HG03432 (cell line): ENCODE measurements around the gene FUT2.

Source experiments
- ATAC-seq: cut with Tn5 transposase; IDR thresholded peaks from one replicate; pipeline ENCODE4 v1.9.1; 2021; ENCODE audit warnings: mild to moderate bottlenecking, moderate library complexity; ENCODE audit not compliant: unreplicated experiment

FUT2 gene

DNA sequence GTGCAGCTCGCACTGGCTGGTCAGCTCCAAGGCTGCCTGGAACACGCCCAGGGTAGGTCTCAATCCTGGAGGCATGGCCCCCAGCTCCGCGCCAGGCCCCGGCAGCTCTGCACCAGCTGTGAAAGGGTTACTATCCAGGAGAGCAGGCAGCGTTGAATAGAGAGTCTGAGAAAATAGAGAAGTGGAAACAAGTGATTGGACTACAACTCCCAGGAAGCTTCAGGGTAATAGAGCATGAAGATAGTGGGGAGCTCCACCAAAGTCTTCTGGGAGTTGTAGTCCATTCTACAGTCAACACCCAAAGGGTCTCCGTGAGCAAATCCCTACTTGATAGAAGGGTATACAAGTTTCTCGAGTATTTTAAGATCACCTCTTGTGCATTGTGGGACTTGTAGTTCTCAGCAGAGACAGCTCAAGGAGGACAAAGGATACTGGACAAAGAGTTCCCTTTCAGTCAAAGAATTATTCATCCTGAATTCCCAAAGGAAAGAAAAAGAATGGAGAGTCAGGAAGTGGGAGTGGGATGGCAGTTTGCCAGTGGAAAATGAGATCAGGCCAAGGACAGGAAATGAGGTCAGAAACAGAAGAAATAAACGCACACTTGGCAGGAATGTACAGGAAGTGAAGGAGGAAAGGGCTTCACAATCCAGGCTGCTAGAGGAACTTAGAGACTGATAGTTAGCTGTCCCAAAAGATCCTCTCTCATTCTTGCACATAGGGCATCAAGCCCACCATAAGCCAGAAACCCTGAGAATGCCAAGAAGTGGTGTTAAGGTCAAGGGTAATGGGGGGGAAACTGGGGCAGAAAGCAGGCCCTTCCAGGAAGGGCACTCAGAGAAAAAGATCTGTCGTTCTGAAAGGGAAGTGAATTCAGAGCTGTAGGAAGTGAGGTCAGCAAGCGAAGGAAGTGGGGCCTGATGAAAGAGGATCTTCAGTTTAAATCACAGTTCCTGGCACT is 29.3 kb downstream of the FUT2 start:
- no peak for ATAC-seq

DNA sequence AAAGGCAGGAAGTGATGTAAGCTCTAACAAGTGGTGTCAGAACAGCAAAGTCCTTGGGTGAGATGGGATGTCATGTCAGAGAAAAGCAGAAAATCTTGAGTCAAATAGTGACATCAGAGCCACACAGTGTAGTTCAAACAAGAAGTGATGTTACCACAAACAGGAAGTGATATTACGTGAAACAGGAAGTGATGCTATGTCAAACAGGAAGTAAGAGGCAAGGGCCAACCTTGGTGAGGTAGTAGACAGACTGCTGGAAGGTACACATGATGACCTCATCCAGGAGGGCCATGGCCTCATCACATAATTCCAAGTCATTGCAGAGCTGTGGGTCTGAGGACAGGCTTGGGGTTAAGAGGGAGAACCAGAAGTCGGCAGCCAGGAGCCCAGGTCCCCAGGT is 30.8 kb downstream of the FUT2 start:
- no peak for ATAC-seq

DNA sequence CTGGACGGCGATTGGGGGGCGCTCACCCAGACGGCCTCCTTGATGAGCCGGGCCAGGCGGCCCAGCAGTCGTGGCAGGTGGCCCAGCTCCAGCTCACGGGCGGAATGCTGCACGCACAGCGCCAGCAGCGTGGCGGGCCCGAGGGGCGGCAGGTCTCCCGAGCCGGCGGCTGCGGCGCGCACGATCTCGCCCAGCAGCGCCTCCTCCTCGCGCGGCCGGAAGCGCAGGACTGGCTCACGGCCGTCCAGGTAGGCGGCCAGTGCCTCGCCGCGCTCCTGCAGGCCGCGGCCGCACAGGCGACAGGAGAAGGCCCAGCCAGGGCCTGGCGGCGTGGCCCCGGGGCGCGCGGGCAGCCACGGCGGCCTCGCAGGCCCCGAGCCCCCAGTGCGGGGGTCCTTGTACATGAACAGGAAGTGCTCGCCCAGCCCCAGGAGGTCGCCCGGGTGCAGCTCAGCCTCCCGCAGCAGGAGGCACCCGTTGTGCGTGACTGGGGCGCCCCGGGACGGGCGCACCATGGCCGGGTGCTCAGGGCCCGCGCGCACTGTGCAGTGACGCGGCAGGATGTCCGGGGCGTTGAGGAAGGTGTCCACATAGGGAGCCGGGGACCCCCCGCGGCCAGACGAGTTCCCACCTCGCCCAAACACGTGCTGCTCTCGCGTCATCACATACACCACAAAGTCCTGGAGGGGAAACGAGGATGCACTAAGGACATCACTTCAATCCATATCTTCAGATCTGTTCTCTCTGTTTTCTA is 33.3 kb downstream of the FUT2 start:
- ATAC-seq: no peak

DNA sequence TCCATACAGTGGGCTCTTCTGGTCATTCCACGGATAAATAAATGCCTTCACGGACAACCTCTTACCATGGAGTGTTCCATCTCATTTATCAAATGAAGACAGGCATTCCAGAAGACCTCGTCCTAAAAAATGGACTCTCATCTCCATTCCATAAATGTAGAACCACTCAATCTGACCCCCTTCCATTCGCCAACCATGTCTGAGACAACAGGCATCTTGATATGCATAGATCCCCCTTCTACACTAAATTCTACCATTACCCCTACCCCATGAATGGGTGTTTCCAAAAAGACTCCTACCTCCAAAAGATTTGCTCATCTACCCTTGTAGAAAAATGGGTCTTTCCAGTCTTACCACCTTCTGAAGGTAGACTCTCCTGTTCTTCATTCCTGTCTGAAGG is 35.7 kb downstream of the FUT2 start:
- no peak for ATAC-seq

DNA sequence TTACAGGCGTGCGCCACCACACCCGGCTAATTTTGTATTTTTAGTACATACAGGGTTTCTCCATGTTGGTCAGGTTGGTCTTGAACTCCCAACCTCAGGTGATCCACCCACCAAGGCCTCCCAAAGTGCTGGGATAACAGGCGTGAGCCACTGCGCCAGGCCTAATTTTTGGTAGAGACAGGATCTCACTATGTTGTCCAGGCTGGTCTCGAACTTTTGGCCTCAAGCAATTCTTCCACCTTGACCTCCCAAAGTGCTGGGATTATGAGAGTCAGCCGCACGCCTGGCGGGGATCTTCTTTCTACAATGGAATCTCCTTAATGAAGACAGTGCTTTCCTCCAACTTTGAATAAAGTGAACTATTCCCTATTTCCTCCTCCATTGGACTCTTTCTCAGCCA is 38.9 kb downstream of the FUT2 start:
- ATAC-seq: no peak

DNA sequence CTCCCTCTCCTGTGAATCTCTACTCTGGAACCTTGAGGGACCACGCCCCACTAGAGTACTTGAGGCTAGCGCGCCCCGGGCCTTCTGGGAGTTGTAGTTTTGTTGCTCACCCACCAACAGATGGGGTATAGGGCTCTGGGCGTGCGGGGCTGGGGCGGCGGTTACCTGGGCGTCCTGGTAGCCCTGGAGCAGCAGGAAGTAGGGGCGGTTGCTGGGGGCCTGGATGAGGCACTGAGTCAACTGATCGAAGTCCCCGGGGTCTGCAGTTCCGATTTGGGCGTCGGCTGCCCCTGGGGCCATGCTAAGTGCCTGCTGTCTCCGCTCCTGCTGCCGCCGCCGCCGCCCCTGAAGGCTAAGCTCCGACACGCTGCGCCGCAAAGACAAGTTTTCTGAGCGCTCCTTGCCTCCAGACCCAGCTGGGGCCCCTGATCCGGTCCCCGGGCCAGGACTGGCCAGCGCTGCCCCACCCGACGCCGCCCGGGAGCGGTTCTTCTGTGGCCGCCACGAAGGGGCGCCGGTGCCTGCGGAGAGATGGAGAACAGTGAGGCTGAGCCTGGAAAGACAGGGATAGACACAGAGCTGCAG is 39.4 kb downstream of the FUT2 start:
- no peak for ATAC-seq

DNA sequence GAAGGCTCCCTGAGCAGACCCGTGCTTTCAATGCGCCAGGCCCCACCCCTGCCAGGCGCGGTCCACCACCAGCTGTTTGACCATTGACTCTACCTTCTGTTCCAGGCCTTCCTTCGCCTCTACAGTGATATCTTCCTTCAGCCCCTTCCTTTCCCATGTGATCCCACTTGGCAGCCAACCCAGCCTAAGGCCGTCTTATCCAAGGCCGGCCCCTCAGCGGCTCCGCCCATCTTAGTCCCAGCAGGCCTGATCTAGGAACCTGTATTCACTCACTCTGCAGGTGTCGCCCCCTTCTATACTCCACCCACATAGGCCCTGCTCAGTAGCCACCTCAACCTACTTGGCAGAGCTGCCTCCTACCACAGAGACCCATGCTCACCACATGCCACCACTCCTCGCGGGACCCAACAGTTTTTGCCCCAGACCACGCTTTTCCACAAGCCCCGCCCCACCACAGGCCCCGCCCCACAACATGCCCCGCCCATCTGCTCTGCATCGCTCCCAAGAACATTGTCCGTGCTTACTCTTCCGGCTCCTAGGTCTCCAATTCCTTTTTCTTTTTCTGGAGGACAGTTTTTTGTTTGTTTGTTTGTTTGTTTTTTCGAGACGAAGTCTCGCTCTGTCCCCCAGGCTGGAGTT is 41.7 kb downstream of the FUT2 start:
- ATAC-seq: no peak

DNA sequence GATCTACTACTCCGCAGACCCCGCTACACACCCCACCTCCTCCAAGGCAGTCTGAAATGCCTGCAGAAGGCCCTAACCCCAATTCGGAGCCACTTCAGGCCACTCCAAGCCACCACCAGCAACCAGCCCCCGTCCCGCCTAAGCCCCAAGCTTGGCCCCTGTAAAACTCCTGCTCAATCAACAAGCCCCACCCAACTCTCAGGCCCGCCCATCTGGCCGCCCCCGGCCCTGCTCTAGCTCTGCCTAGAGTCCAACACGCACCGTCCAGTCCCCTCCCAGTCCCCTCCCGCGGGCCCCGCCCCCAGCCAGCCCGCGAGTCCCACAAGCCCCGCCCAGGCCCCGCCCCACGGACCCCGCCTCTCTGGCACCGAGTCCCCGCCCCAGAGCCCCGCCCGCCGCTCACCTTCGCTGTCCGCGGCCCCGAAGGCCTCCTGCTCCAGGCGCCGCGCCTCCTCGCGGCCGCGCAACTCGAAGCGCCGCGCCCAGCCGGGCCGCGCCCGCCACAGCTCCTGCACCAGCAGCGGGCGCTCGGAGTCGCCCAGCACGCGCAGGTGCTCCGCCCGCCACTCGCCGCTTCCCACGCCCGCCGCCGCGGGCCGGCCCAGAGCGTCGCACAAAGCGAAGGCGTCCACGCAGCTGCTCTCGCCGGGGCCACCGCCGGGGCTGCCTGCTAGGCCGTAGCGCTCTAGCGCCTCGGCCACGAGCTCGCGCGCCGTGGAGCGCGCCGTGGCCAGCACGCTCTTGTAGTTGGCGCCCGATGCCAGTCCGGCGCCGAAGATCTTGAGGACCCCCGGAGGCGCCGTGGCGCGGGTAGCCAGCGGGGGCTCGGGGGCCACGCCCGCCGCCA is 43.0 kb downstream of the FUT2 start:
- ATAC-seq: peak; percentile 86

DNA sequence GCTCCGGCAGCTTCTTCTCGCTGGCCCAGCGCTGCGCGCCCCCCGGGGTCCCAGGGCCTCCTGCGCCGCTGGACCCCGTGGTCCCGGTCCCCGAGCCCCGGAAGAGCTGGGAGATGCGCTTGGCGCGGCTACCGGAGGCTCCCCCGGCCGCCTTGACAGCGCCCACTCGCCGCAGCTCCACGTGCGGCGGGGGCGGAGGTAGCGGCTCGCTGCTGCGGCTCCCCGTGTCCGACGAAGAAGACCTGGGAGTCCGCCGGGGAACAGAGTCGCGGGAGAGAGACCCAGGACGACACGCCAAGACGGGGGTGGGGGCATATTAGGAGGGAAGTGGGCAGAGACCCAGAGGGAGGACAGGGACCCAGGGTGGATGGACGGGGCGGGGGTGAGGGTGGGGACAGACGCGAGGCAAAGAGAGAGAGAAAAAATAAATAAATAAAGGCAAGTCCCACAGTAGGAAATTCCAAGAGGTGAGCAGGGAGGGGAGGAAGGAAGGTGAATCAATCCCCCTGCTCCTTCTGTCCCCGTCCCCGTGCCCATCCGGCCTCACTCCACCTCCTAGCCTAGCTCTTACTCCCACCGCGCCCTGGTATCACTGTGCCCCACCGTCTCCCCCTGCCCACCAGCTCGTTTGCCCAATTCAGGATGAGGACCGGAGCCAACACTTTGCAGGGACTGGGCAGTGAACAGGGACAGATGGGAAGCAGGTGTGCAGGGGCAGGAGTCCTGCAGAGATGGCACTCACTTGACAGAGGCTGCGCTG is 43.8 kb downstream of the FUT2 start:
- no peak for ATAC-seq

DNA sequence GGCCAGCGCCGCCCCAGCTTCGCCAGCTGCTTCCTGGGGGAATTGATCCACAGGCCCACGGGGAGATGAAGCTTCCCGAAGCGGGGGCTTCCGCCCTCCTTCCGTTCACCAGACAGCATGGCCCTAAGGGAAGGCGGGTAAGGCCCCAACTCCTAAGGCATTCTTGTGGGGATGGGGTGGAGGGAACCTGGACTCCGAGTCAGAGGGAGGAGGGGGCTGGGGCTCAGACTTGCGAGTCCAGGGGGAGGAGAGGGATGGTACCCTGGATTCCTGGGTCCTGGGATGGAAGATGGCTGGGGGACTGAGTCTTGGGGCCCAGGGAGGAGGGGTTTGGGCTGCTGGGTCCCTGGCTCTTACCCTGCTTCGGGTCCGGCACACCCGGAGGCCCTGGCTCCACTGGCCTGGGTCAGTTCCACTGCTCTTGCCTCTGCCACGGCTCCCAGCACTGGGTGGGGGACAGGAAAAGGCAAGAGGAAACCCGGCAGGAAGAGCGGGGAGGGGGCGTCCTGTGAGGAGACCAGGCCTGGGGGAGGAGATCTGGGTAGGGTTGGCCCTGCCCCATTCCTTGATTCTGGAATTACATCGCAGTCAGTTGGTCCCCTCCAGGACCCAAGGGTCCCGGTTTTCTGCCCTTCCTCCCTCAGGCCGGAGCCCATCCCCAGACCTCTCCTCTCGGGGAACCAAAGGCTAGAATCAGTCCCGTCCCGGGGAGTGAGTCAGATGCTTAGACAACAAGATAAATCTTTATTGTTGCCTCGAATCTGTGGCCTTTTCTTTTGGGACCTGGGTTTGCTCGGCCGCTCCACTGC is 44.6 kb downstream of the FUT2 start, which contains the start of gene RASIP1:
Gene RASIP1, minus strand, starts transcription at position 447 of the 809 bp plus-strand sequence. Its CDS starts 328 bp downstream, at position 119.
- no peak for ATAC-seq

DNA sequence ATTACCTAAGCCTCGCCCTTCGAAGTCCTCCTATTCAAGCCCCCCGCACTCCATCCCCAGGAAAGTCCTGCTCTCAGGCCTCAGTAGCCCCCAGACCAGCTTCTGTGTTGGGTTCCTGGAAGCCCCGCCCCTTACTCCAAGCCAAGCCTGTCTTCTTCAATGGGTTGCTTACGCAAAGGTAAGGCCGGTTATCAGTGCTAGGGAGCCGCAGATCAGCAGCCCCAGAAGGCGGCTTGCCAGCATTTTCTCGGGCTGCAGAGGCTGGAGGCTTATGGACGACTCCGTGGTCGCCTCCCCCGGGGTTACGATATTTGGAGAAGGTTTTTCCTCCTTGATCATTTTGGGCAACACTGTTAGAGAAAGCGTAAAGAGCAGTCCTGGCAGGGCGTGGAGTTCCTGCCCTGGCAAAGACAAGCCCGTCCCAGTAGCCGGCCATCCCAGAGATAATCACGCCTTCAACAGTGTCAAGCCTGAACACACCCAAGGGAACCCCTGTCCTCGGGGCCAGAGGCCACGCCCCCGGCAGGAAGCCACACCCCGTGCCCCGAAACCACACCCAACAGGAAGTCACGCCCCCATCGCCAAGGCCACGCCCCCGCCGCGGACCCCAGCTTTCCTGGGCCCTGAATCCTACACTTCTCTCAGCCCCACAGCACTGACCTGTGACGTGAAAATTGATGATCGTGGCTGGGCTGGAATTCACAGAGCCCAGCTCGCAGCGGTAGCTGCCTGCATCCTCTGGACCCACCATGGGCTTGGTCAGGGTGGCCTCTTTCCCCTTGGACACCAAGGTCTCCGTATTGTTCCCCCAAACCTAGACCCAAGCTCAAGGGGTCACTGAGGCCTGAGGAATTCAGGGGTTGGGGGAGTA is 45.6 kb downstream of the FUT2 start:
- ATAC-seq: no peak

DNA sequence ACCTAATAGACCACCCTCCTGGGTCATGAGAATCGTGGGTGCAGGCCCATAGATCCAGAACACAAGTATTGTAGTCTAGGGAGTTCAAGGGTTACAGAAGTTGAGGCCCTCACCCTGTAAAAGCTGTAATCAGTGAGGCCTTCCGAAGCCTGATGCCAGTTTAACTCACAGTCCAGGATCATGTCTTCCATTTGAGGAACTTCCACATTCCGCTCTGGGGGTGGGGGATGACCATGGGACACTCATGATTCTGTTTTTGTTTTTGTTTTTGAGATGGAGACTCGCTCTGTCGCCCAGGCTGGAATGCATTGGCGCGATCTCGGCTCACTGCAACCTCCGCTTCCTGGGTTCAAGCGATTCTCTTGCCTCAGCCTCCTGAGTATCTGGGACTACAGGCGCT is 46.3 kb downstream of the FUT2 start:
- no peak for ATAC-seq

DNA sequence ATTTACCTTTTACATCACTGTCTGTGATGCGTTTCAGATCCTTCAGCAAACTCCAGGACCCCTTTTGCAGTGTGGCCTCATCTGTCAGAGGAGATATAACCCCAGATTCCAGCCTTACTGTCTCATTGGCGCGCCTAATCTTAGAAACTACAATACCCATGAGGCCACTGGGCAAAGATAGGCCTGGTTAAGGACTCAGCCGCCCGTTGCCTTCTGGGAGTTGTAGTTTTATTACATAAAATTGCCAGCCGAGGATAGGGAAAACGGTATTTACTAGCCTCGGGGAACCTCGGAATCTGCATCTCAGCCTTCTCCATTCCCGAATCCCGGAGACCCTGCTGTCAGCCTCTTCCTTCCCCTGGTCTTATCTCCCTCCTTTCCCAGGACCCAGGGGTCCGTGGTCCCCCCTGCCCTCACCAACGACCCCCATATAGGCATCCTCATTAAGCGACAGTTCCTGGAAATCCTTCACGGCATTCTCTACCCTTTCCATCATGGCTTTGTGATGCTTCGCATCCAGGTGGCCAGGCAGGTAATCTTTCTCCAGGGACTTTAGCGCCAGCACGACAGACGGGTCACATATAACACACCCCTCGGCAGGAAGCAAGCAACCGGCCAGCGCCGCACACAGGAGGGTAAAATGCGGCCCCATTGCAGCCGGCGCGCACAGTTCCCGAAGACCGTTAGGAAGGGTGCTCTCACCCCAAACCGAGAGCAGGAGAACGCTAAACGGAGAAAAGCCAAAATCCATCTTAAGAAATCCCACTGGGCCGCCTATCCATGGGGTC is 49.6 kb downstream of the FUT2 start:
- no peak for ATAC-seq

DNA sequence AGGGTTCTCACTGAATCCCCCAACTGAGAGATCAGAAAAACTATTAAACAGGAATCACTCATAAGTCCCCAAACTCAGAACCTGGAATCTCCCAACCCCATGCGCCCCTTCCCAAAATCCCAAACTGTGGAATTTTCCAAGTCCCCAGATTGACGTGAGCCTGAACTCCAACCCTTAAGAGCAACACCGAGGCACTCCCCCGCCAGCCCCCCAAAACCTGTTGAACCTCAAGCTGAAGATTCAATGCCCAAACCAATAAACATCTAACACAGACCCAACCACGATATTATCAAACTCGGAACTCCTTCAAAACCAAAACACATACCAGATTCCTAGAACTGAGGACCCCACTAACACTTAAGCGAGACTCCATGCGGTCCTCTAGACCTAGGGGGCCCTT is 50.3 kb downstream of the FUT2 start:
- ATAC-seq: no peak

DNA sequence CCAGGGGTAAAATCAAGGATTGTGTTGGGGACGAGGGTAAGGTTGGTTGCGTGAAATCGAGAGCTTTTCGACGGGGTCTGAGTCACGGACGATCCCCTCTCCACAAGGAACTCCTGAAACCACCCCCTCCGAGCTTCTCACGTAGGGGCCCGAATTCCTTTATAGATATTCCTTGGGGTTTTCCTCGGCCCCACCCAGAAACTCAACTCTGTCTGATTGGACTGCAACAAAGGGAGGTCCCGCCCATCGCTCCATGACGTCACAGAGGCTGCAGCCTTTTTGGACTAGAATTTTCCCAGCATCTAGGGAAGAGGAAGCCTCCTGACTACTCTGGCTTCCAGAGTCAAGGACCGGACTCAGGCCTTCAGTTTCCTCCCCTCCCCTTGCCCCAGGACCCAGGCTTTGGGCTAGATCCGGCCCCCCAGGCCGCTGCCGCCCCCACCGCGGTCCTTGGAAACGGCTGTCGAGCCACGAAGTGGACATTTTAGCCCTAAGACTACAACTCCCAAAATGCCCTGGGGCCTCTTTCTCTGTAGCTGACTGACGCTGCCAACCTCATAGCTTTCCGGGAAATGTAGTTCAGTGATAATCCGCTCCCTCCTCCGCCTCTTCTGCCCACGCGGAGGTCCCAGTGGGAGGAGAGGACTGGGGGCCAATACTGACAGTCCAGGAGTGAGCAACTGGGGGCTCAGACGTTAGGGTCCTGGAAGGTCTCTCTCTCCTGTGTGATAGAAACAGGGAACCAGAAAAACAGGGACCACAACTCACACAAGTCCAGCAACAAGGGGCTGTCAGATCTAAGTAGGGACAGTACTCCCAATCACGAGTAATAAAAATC is 51.2 kb downstream of the FUT2 start, which contains the start of gene IZUMO1:
Gene IZUMO1, minus strand, starts transcription at position 172 of the 838 bp plus-strand sequence. CDS start 1,050 bp downstream, outside the sequence.
- no peak for ATAC-seq
